SK-N-MC (cell line): ENCODE results near the gene PPP1R2B.

Experiments used
- DNase-seq: peaks from one replicate; pipeline ENCODE4 v3.0.0-alpha.2; 2011; ENCODE audit warnings: low read depth, low spot score
- H3K27ac ChIP-seq: fragments of 200-600 bp; sonication (generic); 2 replicates; pipeline ENCODE4 v1.5.1; 2016; ENCODE audit warnings: mixed run types
- H3K36me3 ChIP-seq: fragments of 200-600 bp; sonication (generic); 2 replicates; pipeline ENCODE4 v1.6.1; 2017; ENCODE audit warnings: antibody characterized with exemption, low read length, mixed read lengths; ENCODE audit not compliant: insufficient read depth
- H3K4me3 ChIP-seq: fragments of 200-600 bp; sonication (generic); 2 replicates; pipeline ENCODE4 v1.5.1; 2016
- H3K9ac ChIP-seq: fragments of 200-600 bp; sonication (generic); 2 replicates; pipeline ENCODE4 v1.8.0; 2017; ENCODE audit warnings: mixed run types, mixed read lengths; ENCODE audit not compliant: insufficient read length
- H3K9me3 ChIP-seq: fragments of 200-600 bp; sonication (generic); 2 replicates; pipeline ENCODE4 v1.6.1; 2017; ENCODE audit warnings: low read depth, mild to moderate bottlenecking, antibody characterized with exemption, low read length, moderate library complexity, mixed read lengths
- EZH2 ChIP-seq: fragments of 200-600 bp; sonication (generic); IDR thresholded peaks from one replicate; pipeline ENCODE4 v1.6.1; 2017; ENCODE audit warnings: antibody characterized with exemption
- FOXP2 ChIP-seq: optimal IDR thresholded peaks from 2 replicates; pipeline ENCODE3; 2011; ENCODE audit warnings: mild to moderate bottlenecking, moderate library complexity; ENCODE audit not compliant: insufficient read depth; ENCODE audit errors: extremely low read length, control extremely low read depth
- POLR2AphosphoS5 ChIP-seq: IDR thresholded peaks from 2 replicates; pipeline ENCODE4 v1.6.1; 2012; ENCODE audit warnings: mild to moderate bottlenecking, low read depth, low read length, borderline replicate concordance

PPP1R2B gene

DNA sequence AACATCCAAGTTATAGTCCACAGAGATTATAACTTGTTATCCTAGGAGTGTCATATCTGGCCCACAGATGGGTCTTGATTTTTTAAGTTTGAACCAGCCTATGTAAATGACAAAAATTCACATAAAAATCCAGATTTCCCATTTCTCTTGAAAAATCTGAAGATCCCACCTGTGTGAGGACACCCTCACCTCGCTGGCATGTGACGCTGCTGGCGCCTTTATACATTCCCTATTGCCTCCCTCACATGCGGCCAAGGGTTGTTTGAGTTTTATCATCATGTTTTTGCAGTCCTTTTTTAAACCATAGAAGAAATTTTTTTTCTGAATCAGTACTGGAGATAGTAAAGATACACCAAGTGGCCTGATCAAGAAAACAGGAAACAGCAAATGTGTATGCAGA, 25.9 kb upstream of the PPP1R2B start:
- Histone ChIP-seq H3K4me3 (no peak overlapping the region), H3K9me3 (no peaks in the 10 kb centered on the region), H3K9ac (no peak overlapping the region), H3K36me3 (no peaks in the 10 kb centered on the region), H3K27ac (no peak overlapping the region)
- no peak for TF ChIP-seq EZH2
- no peak for TF ChIP-seq FOXP2
- TF ChIP-seq POLR2AphosphoS5, result no peak
- DNase-seq, result no peak

DNA sequence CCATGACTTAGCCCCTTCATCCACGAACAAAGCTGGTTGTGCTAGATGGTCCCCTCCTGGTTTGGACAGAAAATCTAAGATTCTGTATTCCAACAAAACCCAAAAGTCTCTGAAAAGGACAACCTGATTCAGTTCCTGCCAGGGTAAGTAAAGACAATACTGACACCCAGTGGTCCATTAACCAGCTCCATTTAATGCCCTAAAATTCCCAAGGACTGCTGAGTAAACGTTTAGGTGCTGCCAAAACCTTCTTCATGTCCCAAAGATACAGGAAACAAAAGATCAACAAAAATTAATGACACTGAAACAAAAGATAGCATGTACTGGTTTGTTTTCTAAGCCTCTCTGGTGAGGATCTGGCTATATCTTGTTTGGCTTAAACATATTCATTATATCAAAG, 25.3 kb upstream of the PPP1R2B start:
- no peaks in the 10 kb centered on the region for H3K36me3 ChIP-seq

GRCh38 chr5:156825688-156826087, 24.4 kb upstream of the PPP1R2B start:
- TF ChIP-seq FOXP2 (no peak), EZH2 (no peak), POLR2AphosphoS5 (no peak)
- Histone ChIP-seq H3K9ac (no peak overlapping the region), H3K9me3 (no peaks in the 10 kb centered on the region), H3K27ac (no peak overlapping the region), H3K4me3 (no peak overlapping the region), H3K36me3 (no peaks in the 10 kb centered on the region)
- no peak for DNase-seq

More for the DNA sequence above, 25.3 kb upstream of the PPP1R2B start:
- H3K9me3 ChIP-seq, result no peaks in the 10 kb centered on the region
- H3K4me3 ChIP-seq, result no peak overlapping the region
- H3K27ac ChIP-seq, result no peak overlapping the region
- no peak overlapping the region for H3K9ac ChIP-seq
- DNase-seq, result no peak
- no peak for TF ChIP-seq EZH2
- TF ChIP-seq POLR2AphosphoS5, result no peak
- no peak for TF ChIP-seq FOXP2

DNA sequence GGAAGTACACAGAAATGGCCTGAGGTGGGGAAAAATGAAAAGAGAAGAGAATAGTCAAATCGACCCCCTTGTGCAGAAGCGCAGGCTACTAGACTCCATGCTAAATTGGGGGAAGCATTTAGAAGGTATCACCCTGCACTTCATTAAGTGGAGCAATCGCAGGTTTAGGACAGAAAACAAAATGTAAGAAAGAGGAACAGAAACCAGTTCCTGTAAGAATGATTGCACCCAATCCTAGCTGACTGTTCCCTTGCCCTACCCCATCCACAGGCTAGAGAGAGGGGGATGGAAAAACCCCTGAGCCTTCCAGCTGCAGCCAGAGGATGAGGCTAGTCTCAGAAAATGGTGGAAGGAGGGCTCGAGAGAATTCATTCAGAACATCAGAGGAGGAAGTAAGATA, 23.9 kb upstream of the PPP1R2B start:
- Histone ChIP-seq H3K9ac (no peak overlapping the region), H3K9me3 (no peaks in the 10 kb centered on the region), H3K4me3 (no peak overlapping the region), H3K27ac (no peak overlapping the region), H3K36me3 (no peaks in the 10 kb centered on the region)
- TF ChIP-seq EZH2, result no peak
- TF ChIP-seq FOXP2, result no peak
- no peak for TF ChIP-seq POLR2AphosphoS5
- DNase-seq, result no peak

DNA sequence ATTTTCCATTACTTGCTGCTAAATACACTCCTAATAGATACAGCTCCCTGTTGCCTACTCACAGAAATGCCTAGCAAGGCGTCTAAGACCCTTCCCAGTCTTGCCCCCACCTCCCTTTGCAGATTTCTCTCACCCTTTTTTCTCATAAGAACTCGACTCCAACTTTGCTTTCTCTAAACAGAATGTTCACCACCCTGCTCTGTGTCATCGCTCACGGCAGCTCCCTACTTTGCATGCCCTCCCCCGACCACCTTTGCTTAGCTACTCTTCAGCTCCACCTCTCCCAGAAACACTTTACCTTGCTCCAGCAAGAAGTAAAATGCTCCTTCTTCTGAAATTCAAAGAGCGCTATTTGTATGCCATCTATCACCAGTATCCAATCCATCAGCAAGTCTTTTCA, 15.2 kb upstream of the PPP1R2B start:
- Histone ChIP-seq H3K9ac (no peak overlapping the region), H3K36me3 (no peaks in the 10 kb centered on the region), H3K9me3 (no peaks in the 10 kb centered on the region), H3K4me3 (no peak overlapping the region), H3K27ac (no peak overlapping the region)
- TF ChIP-seq EZH2, result no peak
- no peak for TF ChIP-seq POLR2AphosphoS5
- TF ChIP-seq FOXP2, result no peak
- no peak for DNase-seq

DNA sequence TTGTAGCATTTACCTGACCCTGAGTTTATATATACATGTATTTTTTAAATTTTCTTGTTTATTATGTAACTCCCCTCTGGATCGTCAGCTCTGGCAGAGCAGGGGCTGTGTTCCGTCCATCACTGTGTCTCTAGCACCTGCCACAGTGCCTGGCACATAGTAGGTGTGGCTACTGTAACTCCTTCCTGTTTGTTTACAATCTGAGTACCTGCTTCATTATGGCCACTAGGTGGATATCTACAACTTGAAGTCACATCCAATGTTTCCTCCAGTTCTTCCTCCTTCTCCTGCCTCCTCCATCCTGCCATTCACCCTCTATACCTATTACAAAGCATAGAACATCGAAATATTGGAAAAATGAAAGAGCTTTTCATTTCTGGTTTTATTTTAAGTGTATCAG, 14.2 kb upstream of the PPP1R2B start:
- Histone ChIP-seq H3K27ac (no peak overlapping the region), H3K9ac (no peak overlapping the region), H3K4me3 (no peak overlapping the region), H3K9me3 (no peaks in the 10 kb centered on the region), H3K36me3 (no peaks in the 10 kb centered on the region)
- no peak for DNase-seq
- TF ChIP-seq FOXP2, result no peak
- no peak for TF ChIP-seq POLR2AphosphoS5
- no peak for TF ChIP-seq EZH2

DNA sequence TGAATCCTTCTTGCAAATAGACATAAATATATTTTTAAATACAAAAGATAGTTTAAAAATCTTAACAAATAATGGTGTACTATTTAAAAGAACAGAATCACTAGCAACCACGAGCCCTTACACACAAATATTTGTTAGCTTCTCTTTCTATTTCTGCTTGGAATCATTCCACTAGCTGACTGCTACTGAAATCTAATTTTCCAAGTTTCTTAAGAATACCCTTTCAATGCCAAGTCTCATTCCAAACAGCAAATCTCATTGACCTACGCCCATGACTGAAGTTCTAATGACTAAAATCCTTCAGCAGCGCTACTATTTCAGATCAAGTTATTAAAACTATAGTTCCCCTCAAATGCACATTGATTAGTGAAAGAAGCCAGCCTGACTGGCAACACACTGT, 13.2 kb upstream of the PPP1R2B start:
- Histone ChIP-seq H3K9me3 (no peaks in the 10 kb centered on the region), H3K27ac (no peak overlapping the region), H3K9ac (no peak overlapping the region), H3K4me3 (no peak overlapping the region), H3K36me3 (no peaks in the 10 kb centered on the region)
- TF ChIP-seq POLR2AphosphoS5 (no peak), EZH2 (no peak), FOXP2 (no peak)
- no peak for DNase-seq

DNA sequence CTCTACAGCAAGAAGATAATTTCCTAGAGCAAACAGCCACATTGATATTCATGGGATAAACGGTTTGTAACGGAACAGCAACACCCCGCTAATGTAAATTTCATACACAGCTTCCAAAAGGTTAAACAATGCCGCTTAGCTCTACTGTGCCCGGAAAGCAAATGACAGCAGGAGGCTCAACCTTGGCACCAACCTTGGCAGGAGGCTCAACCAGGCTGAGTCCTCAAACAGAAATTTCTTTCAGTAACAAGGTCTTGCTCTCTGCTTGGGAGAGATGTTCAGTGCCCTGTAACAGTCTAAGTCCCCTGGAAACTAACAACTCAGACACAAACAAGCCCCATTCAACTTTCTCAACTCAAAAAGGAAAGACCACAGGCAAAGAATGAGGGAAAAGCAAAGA, 11.1 kb upstream of the PPP1R2B start:
- no peaks in the 10 kb centered on the region for H3K9me3 ChIP-seq
- H3K4me3 ChIP-seq, result no peak overlapping the region
- no peaks in the 10 kb centered on the region for H3K36me3 ChIP-seq

DNA sequence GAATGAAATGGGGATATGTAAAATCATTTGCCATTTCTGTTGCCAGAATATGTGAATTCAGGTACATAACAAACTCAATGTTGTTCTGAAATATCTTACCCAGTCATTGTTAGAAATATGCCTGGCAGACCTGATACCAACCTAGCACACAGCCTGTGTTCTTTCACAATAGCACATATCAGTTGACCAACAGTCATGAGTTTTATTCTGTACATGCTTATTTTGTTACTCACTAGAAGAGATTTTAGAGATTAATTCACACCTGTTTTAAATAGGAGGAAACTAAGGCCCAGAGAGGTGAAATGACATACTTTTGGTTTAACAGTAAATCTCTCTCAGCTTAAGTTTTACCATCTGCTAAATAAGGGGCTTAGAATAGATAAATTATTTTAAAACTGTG, 8.4 kb upstream of the PPP1R2B start:
- H3K4me3 ChIP-seq, result no peak overlapping the region
- H3K9me3 ChIP-seq, result no peaks in the 10 kb centered on the region
- H3K27ac ChIP-seq, result no peak overlapping the region
- H3K9ac ChIP-seq, result no peak overlapping the region
- no peak for DNase-seq
- no peaks in the 10 kb centered on the region for H3K36me3 ChIP-seq
- TF ChIP-seq EZH2, result no peak
- TF ChIP-seq FOXP2, result no peak
- TF ChIP-seq POLR2AphosphoS5, result no peak

More for the DNA sequence above, 11.1 kb upstream of the PPP1R2B start:
- TF ChIP-seq FOXP2, result no peak
- no peak for TF ChIP-seq EZH2
- no peak for TF ChIP-seq POLR2AphosphoS5
- Histone ChIP-seq H3K27ac (no peak overlapping the region), H3K9ac (no peak overlapping the region)
- no peak for DNase-seq
